ENCODE results near the gene ULBP3.

ULBP3 gene

DNA sequence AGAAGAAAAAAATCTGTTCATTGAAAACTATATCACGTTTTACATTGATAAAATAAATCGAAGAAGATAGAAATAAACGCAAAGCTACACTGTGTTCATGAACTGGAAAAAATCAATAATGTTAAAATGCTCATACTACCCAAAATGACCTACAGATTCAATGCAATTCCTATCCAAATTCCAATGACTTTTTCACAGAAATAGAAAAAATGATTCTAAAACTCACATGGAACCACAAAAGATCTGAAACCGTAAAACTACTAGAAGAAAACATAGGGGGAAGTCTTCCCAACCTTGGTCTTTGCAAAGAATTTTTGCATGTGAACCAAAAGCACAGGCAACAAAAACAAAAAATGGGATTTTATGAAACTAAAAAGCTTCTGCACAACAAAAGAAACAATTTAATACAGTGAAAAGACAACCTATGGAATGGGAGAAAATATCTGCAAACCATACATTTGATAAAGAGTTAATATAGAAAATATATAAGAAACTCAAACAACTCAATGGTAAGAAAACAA lies 33.9 kb upstream of the ULBP3 start:
- DNase-seq (ENCODE audit: low read depth), result no peak
- TF ChIP-seq, protein P1, sequence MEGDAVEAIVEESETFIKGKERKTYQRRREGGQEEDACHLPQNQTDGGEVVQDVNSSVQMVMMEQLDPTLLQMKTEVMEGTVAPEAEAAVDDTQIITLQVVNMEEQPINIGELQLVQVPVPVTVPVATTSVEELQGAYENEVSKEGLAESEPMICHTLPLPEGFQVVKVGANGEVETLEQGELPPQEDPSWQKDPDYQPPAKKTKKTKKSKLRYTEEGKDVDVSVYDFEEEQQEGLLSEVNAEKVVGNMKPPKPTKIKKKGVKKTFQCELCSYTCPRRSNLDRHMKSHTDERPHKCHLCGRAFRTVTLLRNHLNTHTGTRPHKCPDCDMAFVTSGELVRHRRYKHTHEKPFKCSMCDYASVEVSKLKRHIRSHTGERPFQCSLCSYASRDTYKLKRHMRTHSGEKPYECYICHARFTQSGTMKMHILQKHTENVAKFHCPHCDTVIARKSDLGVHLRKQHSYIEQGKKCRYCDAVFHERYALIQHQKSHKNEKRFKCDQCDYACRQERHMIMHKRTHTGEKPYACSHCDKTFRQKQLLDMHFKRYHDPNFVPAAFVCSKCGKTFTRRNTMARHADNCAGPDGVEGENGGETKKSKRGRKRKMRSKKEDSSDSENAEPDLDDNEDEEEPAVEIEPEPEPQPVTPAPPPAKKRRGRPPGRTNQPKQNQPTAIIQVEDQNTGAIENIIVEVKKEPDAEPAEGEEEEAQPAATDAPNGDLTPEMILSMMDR (IDR thresholded peaks at IDR 0.05; ENCODE audit: control insufficient read depth, extremely low read depth, insufficient read depth), result no peak
- H3K4me3 ChIP-seq (ENCODE audit: low read depth, low read length), result no peak overlapping the region

DNA sequence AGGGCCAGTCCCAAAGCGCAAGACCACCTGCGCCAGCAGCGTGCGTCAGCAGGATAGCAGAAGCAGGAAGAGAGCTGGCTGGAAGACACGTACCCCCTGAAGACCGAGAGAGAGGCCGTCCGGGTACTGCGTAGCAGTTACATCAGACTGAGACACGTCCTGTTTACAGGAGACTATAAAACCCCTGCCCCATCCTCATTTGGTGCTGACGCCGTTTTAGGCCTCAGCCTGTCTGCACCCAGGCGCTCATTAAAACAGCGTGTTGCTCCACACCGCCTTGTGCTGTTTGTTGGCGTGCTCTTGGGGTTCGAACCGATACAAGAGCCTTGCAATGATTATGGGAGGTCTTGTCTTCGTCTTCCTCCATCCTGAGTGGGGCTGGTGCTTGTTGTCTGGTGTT lies 31.8 kb upstream of the ULBP3 start:
- no peak for DNase-seq (ENCODE audit: low read depth)
- H3K4me3 ChIP-seq (ENCODE audit: low read depth, low read length), result no peak overlapping the region
- TF ChIP-seq, protein P1 (IDR thresholded peaks at IDR 0.05; ENCODE audit: control insufficient read depth, extremely low read depth, insufficient read depth), result no peak

GRCh38 chr6:150099953-150100352 lies 31.0 kb upstream of the ULBP3 start:
- no peak overlapping the region for H3K4me3 ChIP-seq (ENCODE audit: low read depth, low read length)
- TF ChIP-seq, protein P1 (IDR thresholded peaks at IDR 0.05; ENCODE audit: control insufficient read depth, extremely low read depth, insufficient read depth), result no peak
- no peak for DNase-seq (ENCODE audit: low read depth)

- no peak overlapping the region for H3K4me3 ChIP-seq (ENCODE audit: low read depth, low read length)
- TF ChIP-seq, protein P1 (IDR thresholded peaks at IDR 0.05; ENCODE audit: control insufficient read depth, extremely low read depth, insufficient read depth), result no peak
- no peak for DNase-seq (ENCODE audit: low read depth)
These were observed 30.6 kb upstream of the ULBP3 start for GRCh38 chr6:150099546-150099945.

GRCh38 chr6:150098155-150098554 lies 29.2 kb upstream of the ULBP3 start:
- TF ChIP-seq, protein P1 (IDR thresholded peaks at IDR 0.05; ENCODE audit: control insufficient read depth, extremely low read depth, insufficient read depth), result no peak
- no peak overlapping the region for H3K4me3 ChIP-seq (ENCODE audit: low read depth, low read length)
- no peak for DNase-seq (ENCODE audit: low read depth)

- H3K4me3 ChIP-seq (ENCODE audit: low read depth, low read length), result no peak overlapping the region
- no peak for DNase-seq (ENCODE audit: low read depth)
- TF ChIP-seq, protein P1 (IDR thresholded peaks at IDR 0.05; ENCODE audit: control insufficient read depth, extremely low read depth, insufficient read depth), result no peak
These were observed 24.5 kb upstream of the ULBP3 start for GRCh38 chr6:150093397-150093796.

DNA sequence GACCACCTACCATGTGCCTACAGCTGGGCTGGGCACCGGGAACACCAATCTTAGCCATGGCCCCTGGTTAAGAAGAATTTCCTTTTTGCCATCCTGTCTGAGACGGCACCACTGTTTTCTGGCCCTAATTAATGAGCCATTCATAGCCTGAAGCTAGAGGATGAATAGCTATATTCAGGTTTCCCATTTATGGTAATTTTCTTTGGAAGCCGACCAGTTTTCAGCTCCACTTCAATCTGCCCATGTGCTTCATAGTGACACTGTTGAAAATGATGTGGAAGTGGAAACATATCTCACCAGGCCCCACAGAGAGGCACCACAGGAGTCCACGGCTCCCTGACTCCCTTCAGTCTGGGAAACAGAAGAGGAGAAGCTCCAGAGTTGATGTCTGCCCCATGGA lies 22.6 kb upstream of the ULBP3 start:
- TF ChIP-seq, protein P1 (IDR thresholded peaks at IDR 0.05; ENCODE audit: control insufficient read depth, extremely low read depth, insufficient read depth), result no peak
- DNase-seq (ENCODE audit: low read depth), result no peak
- no peak overlapping the region for H3K4me3 ChIP-seq (ENCODE audit: low read depth, low read length)
